Mesodermal cell (in vitro differentiated cells): ENCODE measurements around the gene RPS2.
"Not testable (repeated sequence)": the region's sequence is repeated elsewhere in the genome, so short reads cannot be mapped to it uniquely, and the experiment has no call there.

ENCODE experiments used
- H3K27ac ChIP-seq: 2 replicates; pipeline ENCODE4 v1.7.0; 2013; ENCODE audit warnings: mild to moderate bottlenecking, low read depth, low read length, moderate library complexity; ENCODE audit not compliant: severe bottlenecking
- H3K36me3 ChIP-seq: 2 replicates; pipeline ENCODE4 v1.7.1; 2013; ENCODE audit warnings: mild to moderate bottlenecking, low read length, moderate library complexity; ENCODE audit not compliant: control insufficient read depth, insufficient read depth
- H3K4me1 ChIP-seq: one replicate; pipeline ENCODE4 v1.7.1; 2013; ENCODE audit warnings: mild to moderate bottlenecking, low read length; ENCODE audit not compliant: insufficient read depth, control insufficient read depth, poor library complexity, severe bottlenecking
- H3K4me3 ChIP-seq: 2 replicates; pipeline ENCODE4 v1.7.0; 2013; ENCODE audit warnings: low read length, control low read depth, mild to moderate bottlenecking; ENCODE audit not compliant: insufficient read depth, poor library complexity, severe bottlenecking; ENCODE audit errors: extremely low read depth
- H3K9me3 ChIP-seq: 2 replicates; pipeline ENCODE4 v1.7.1; 2013; ENCODE audit warnings: mild to moderate bottlenecking, low read length, moderate library complexity; ENCODE audit not compliant: control insufficient read depth
- WGBS, 2 experiments: methylation state at CpG; one replicate each; pipeline ENCODE4 v1.1.5; 2013; ENCODE audit warnings: missing lambda C conversion rate in 2 of 2; ENCODE audit not compliant: insufficient coverage in 2 of 2; 5-methylcytosine and 5-hydroxymethylcytosine counted together

Gene RPS2

GRCh38 chr16:1946495-1947368 lies 17.9 kb downstream of the RPS2 start:
- H3K27ac ChIP-seq: no peak overlapping the region
- WGBS, 2 experiments: 90 to 92% methylated on average over 34 to 35 of the region's 38 CpGs
- no peaks in the 10 kb centered on the region for H3K36me3 ChIP-seq
- H3K9me3 ChIP-seq: no peaks in the 10 kb centered on the region
- peaks cover 4% of the 10 kb centered on the region for H3K4me1 ChIP-seq
- H3K4me3 ChIP-seq: no peak overlapping the region

- Histone ChIP-seq H3K36me3 (peaks cover 2% of the 10 kb centered on the region), H3K4me3 (no peak overlapping the region), H3K4me1 (peaks cover 4% of the 10 kb centered on the region), H3K27ac (no peak overlapping the region), H3K9me3 (no peaks in the 10 kb centered on the region)
- 93 to 96% methylated on average over 13 to 15 of the region's 19 CpGs for WGBS, 2 experiments
Observed at GRCh38 chr16:1945559-1946391, 18.9 kb downstream of the RPS2 start.

GRCh38 chr16:1944612-1945199 lies 19.9 kb downstream of the RPS2 start:
- 97% methylated on average over 6 to 14 of the region's 21 CpGs for WGBS, 2 experiments
- no peak overlapping the region for H3K4me3 ChIP-seq
- no peak overlapping the region for H3K27ac ChIP-seq
- H3K36me3 ChIP-seq: peaks cover 6% of the 10 kb centered on the region
- no peaks in the 10 kb centered on the region for H3K9me3 ChIP-seq
- H3K4me1 ChIP-seq: peaks cover 4% of the 10 kb centered on the region

GRCh38 chr16:1942810-1943726 lies 21.6 kb downstream of the RPS2 start, which contains the start of gene MSRB1:
Gene MSRB1 (minus strand): TSS chr16:1943199. CDS start chr16:1943156, 43 bp downstream.
- H3K27ac ChIP-seq: no peak within 1 kb of the TSS
- 6% methylated on average over 45 to 49 of the region's 77 CpGs for WGBS, 2 experiments

GRCh38 chr16:1942047-1942809 lies 22.4 kb downstream of the RPS2 start:
- Histone ChIP-seq H3K9me3 (no peaks in the 10 kb centered on the region), H3K4me3 (peak overlapping the region; percentile 76), H3K36me3 (peaks cover 23% of the 10 kb centered on the region), H3K4me1 (peaks cover 4% of the 10 kb centered on the region), H3K27ac (no peak overlapping the region)
- 48 to 80% methylated on average over 5 to 11 of the region's 17 CpGs for WGBS, 2 experiments

More at GRCh38 chr16:1942810-1943726, 21.6 kb downstream of the RPS2 start, which contains the start of gene MSRB1:
- Histone ChIP-seq H3K9me3 (no peaks in the 10 kb centered on the region), H3K36me3 (peaks cover 20% of the 10 kb centered on the region), H3K4me3 (peak within 1 kb of the TSS; percentile 76), H3K4me1 (peaks cover 4% of the 10 kb centered on the region)

- WGBS, 2 experiments: 82 to 90% methylated on average over 20 to 27 of the region's 30 CpGs
Observed at GRCh38 chr16:1941162-1942046, 23.2 kb downstream of the RPS2 start.

GRCh38 chr16:1940273-1941161 lies 24.1 kb downstream of the RPS2 start:
- Histone ChIP-seq H3K4me3 (no peak overlapping the region), H3K4me1 (peaks cover 4% of the 10 kb centered on the region), H3K27ac (no peak overlapping the region), H3K36me3 (peaks cover 23% of the 10 kb centered on the region), H3K9me3 (no peaks in the 10 kb centered on the region)
- 95 to 97% methylated on average over 21 to 23 of the region's 23 CpGs for WGBS, 2 experiments

More at GRCh38 chr16:1941162-1942046, 23.2 kb downstream of the RPS2 start:
- peaks cover 4% of the 10 kb centered on the region for H3K4me1 ChIP-seq
- no peak overlapping the region for H3K4me3 ChIP-seq
- H3K27ac ChIP-seq: no peak overlapping the region
- no peaks in the 10 kb centered on the region for H3K9me3 ChIP-seq
- H3K36me3 ChIP-seq: peaks cover 23% of the 10 kb centered on the region

GRCh38 chr16:1939833-1940232 lies 24.8 kb downstream of the RPS2 start:
- H3K4me1 ChIP-seq, H3K4me3 ChIP-seq, H3K9me3 ChIP-seq, H3K27ac ChIP-seq: not testable (repeated sequence)
- 97 to 99% methylated on average over 8 of the region's 8 CpGs for WGBS, 2 experiments
- H3K36me3 ChIP-seq: peaks cover 23% of the 10 kb centered on the region
